Measurements from ENCODE around the gene TMC1. TPM values are rescaled to one million over a fixed set of nuclear protein-coding genes. Genes with fewer than 3 reads are reported as not detected.

Gene TMC1
- total RNA-seq, 1 experiment from 2014 or later: 0.36 TPM

DNA sequence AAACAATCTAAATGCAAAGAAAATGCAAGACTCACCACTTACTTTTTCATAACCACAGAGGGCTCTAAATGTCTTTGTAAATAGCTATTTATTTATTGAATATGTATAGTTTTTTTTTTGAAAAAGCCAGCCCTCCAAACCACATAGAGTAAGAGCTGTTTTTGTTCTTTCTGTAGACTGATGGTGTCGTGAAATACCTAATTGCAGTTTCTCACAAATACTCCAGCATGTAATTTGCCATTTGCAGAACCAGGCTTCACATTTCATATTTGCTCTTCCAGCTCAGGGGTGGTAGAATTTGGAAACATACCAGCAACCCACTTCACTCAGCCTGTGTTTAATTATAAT, 159.8 kb downstream of the TMC1 start:
- Histone ChIP-seq H3K36me3 (ENCODE audit: control insufficient read depth, insufficient read depth, low read length) (no peaks in the 10 kb centered on the region), H3K4me1 (ENCODE audit: control insufficient read depth, insufficient read depth, low read length) (no peaks in the 10 kb centered on the region), H3K9me3 (ENCODE audit: control insufficient read depth, insufficient read depth, low read depth, low read length) (no peaks in the 10 kb centered on the region), H3K27me3 (ENCODE audit: control insufficient read depth, insufficient read depth, low read length) (no peaks in the 10 kb centered on the region), H3K27ac (ENCODE audit: low read length) (no peak overlapping the region), H3K4me3 (ENCODE audit: low read depth in 2 of 2, low read length in 2 of 2) (no peak overlapping the region)
- TF ChIP-seq POLR2AphosphoS5 (IDR thresholded peaks at IDR 0.05; ENCODE audit: low read depth, low read length) (no peak), SIN3A (IDR thresholded peaks at IDR 0.05; ENCODE audit: borderline replicate concordance, insufficient read depth, low read depth, low read length) (no peak), TCF7L2 (IDR thresholded peaks at IDR 0.05; ENCODE audit: low read depth, low read length) (no peak)
- TF ChIP-seq, protein P1, sequence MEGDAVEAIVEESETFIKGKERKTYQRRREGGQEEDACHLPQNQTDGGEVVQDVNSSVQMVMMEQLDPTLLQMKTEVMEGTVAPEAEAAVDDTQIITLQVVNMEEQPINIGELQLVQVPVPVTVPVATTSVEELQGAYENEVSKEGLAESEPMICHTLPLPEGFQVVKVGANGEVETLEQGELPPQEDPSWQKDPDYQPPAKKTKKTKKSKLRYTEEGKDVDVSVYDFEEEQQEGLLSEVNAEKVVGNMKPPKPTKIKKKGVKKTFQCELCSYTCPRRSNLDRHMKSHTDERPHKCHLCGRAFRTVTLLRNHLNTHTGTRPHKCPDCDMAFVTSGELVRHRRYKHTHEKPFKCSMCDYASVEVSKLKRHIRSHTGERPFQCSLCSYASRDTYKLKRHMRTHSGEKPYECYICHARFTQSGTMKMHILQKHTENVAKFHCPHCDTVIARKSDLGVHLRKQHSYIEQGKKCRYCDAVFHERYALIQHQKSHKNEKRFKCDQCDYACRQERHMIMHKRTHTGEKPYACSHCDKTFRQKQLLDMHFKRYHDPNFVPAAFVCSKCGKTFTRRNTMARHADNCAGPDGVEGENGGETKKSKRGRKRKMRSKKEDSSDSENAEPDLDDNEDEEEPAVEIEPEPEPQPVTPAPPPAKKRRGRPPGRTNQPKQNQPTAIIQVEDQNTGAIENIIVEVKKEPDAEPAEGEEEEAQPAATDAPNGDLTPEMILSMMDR (IDR thresholded peaks at IDR 0.05): no peak
- TF ChIP-seq, protein P2, sequence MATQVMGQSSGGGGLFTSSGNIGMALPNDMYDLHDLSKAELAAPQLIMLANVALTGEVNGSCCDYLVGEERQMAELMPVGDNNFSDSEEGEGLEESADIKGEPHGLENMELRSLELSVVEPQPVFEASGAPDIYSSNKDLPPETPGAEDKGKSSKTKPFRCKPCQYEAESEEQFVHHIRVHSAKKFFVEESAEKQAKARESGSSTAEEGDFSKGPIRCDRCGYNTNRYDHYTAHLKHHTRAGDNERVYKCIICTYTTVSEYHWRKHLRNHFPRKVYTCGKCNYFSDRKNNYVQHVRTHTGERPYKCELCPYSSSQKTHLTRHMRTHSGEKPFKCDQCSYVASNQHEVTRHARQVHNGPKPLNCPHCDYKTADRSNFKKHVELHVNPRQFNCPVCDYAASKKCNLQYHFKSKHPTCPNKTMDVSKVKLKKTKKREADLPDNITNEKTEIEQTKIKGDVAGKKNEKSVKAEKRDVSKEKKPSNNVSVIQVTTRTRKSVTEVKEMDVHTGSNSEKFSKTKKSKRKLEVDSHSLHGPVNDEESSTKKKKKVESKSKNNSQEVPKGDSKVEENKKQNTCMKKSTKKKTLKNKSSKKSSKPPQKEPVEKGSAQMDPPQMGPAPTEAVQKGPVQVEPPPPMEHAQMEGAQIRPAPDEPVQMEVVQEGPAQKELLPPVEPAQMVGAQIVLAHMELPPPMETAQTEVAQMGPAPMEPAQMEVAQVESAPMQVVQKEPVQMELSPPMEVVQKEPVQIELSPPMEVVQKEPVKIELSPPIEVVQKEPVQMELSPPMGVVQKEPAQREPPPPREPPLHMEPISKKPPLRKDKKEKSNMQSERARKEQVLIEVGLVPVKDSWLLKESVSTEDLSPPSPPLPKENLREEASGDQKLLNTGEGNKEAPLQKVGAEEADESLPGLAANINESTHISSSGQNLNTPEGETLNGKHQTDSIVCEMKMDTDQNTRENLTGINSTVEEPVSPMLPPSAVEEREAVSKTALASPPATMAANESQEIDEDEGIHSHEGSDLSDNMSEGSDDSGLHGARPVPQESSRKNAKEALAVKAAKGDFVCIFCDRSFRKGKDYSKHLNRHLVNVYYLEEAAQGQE (IDR thresholded peaks at IDR 0.05; ENCODE audit: insufficient read depth in 1 of 2, low read depth in 2 of 2, low read length in 1 of 2): no peak
- ATAC-seq (no peak), DNase-seq (ENCODE audit: low read depth, low spot score) (no peak)
- BruUV-seq (replicated peaks): no TSS peak
- intact Hi-C loops (cut with micrococcal nuclease; ENCODE audit: unreplicated experiment): no loop called here
- CTCF ChIA-PET: no interaction called here
- POLR2A ChIA-PET: no interaction called here
- in situ Hi-C loops (cut with HindIII; ENCODE audit: low pct_unique_long_range_greater_than_20kb, low sequenced_read_pairs): no loop called here

DNA sequence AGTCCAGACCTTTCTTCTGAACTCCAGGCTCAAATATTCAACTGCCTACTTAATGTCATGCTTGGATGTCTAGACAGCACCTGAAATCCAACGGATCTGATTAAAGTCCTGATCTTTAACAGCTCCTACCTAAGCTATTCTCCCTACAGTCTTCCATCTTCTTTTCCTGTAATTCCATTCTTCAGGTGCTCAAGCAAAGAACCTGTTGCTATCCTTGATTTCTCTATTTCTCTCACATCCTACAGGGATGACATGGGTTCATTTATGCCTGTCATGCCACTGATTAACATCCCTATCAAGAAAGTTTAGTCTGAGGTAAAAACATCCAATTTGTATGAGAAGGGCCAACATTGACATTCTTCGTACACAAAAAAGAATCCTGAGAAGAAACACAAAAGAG, 163.2 kb downstream of the TMC1 start:
- ChIA-PET POLR2A (no interaction called here), CTCF (no interaction called here)
- Histone ChIP-seq H3K4me1 (ENCODE audit: control insufficient read depth, insufficient read depth, low read length) (no peaks in the 10 kb centered on the region), H3K9me3 (ENCODE audit: control insufficient read depth, insufficient read depth, low read depth, low read length) (no peaks in the 10 kb centered on the region), H3K4me3 (ENCODE audit: low read depth in 2 of 2, low read length in 2 of 2) (no peak overlapping the region), H3K27me3 (ENCODE audit: control insufficient read depth, insufficient read depth, low read length) (no peaks in the 10 kb centered on the region), H3K27ac (ENCODE audit: low read length) (no peak overlapping the region), H3K36me3 (ENCODE audit: control insufficient read depth, insufficient read depth, low read length) (no peaks in the 10 kb centered on the region)
- TF ChIP-seq, protein P2 (IDR thresholded peaks at IDR 0.05; ENCODE audit: insufficient read depth in 1 of 2, low read depth in 2 of 2, low read length in 1 of 2): no peak
- TF ChIP-seq TCF7L2 (IDR thresholded peaks at IDR 0.05; ENCODE audit: low read depth, low read length) (no peak), SIN3A (IDR thresholded peaks at IDR 0.05; ENCODE audit: borderline replicate concordance, insufficient read depth, low read depth, low read length) (no peak), POLR2AphosphoS5 (IDR thresholded peaks at IDR 0.05; ENCODE audit: low read depth, low read length) (no peak)
- TF ChIP-seq, protein P1 (IDR thresholded peaks at IDR 0.05): no peak
- no TSS peak for BruUV-seq (replicated peaks)
- DNase-seq (ENCODE audit: low read depth, low spot score) (no peak), ATAC-seq (no peak)
- in situ Hi-C loops (cut with HindIII; ENCODE audit: low pct_unique_long_range_greater_than_20kb, low sequenced_read_pairs): no loop called here
- intact Hi-C loops (cut with micrococcal nuclease; ENCODE audit: unreplicated experiment): no loop called here

All from Panc1 (cell line).